Measurements from ENCODE around the gene IKBIP.
"Not testable (repeated sequence)": the region's sequence is repeated elsewhere in the genome, so short reads cannot be mapped to it uniquely, and the experiment has no call there.

IKBIP gene

DNA sequence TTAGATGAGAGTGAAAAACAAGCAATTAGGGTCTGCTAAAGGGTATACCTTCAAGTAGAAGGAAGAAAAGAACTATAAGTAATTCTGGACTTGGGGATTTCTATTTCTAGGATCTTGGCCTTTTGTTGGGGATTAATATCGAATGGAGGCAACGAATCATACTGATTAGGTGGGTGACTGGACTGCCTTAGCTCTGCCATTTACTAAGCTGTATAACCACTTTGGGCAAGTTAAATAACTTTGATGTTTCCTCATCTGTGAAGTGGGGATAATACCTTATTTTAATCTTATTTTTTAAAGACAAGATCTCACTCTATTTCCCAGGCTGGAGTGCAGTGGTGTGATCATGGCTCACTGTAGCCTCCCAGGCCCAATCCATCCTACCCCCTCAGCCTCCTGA lies 6.6 kb downstream of the IKBIP start:
- in situ Hi-C loops (cut with MboI; ENCODE audit: low sequenced_read_pairs): no loop called here

DNA sequence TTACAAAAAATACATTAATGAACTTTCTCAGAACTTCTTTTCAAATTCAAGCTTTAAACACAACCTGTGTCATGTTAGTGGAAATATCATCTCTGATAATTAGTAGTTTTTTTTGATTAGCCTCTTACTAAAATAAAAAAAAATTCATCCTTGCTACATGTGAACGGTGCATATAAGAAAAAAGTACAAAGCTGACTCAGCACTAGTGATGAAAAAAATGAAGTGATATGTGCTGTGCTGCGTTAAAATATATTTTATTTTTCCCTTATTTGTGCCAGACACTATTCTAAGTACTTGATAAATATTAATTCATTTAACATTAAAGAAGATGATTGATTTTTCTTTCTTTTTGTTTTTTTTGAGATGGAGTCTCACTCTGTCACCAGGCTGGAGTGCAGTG lies 7.5 kb downstream of the IKBIP start:
- in situ Hi-C loops (cut with MboI; ENCODE audit: low sequenced_read_pairs): no loop called here

DNA sequence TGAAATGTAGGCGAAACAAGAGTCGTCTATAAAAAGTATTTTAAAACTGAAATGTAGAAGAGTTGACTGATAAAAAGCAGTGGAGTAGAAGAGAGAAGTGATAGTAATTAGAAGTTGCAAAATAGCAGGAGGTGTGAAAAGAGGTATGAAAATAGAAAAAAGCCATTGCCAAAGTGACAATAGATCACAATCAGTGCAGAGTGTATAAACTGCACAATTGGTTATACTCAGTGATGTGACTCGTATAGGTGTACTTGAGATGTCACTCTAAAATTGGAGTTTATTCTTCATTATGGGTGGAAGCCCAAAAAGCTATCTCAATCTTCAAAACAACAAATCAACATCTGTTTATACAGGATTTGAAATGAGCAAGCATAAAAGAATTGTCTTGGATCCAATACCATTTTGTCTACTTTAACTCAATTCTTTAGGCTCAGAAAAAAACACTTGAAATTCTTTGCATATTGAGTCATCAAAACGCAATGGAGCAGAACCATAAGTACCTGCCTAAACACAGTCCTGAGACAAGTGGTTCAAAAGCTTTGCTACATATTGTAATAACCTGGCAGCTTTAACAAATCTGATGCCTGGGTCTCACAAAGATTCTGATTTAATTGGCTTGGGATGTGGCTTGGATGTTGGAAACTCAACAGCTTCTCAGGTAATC lies 8.8 kb downstream of the IKBIP start:
- in situ Hi-C loops (cut with MboI; ENCODE audit: low sequenced_read_pairs): no loop called here

DNA sequence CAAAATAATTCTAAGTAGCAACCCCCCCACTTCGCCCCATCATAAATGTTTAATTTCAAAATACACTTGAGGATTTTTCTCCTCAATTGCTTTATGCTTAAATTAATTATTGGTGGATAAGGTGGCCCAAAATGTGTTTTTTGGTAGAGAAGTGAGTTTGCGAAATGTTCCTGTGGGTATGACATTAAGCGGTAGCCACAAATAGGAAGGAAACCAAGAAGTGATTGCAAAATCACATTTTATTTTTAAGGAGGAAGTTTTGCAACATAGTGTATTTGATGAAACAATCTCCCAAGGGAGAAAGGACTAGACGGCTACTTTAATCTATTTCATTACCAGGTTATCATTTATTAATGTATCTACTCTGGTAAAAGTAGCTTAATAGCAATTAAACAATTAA lies 25.6 kb downstream of the IKBIP start:
- in situ Hi-C loops (cut with MboI; ENCODE audit: low sequenced_read_pairs): no loop called here

DNA sequence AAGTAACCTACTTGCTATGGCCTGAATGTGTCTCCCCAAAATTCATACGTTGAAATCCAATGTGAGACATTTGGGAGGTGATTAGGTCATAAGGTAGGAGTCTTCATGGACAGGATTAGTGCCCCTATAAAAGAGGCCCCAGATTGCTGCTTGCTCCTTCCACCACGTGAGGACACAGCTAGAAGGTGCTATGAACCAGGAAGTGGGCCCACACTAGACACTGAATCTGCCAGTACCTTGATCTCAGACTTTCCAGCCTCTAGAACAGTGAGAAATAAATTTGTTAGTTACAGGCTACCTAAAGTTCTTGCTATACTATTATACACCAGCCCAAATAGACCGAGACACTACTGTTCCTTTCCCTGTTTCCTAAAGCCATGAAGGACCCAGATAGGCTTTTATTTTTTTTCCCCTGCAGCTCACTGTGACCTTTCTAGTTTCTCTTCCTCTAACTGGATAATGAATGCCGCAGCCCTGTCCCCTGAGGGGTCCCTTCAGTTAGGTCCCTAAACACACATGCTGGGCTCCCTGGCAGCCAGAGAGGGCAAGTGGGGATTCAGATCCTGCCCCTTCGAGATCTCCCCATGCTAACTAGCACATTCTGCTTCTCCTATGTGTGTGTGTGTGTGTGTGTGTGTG lies 31.8 kb downstream of the IKBIP start:
- in situ Hi-C loops (cut with MboI; ENCODE audit: low sequenced_read_pairs): no loop called here

DNA sequence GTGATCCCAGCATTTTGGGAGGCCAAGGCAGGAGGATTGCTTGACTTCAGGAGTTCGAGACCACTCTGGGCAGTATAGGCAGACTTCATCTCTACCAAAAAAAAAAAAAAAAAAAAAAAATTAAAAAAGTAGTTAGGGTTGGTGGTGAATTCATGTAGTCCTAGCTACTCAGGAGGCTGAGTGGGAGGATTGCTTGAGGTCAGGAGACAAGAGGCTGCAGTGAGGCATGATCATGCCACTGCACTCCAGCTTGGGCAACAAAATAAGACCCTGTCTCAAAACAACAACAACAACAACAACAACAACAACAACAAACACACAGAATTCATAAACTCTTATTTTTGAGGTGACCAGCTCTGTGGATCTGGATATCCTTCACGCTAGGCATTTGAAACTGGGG lies 34.0 kb downstream of the IKBIP start:
- in situ Hi-C loops (cut with MboI; ENCODE audit: low sequenced_read_pairs): no loop called here

DNA sequence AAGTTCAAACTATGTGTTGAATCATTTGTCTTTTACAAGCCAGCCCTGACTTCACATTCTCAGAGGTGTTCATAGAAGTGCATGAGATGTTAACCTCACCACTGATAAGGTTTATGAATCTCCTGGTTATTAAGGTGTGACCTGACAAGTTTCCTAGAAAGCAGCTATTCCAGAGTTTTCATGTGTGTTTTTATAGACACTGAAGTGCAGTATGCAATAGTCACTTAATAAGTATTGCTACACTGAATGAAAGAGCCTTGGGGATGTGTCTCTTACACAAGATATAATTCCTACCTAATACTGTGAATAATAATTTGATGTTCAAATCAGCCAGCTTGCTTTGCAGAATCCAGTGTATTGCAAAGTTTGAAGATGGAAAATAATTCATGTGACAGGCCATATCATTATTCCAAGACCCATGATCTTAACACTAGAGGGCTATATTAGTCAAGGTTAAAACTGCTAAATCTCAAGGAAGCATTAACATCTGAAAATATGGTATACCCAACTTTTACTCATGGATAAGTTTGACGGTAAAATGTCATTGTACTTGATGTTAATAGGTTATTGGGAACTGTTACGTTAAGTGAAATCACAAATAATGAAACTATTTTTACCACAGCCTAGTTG lies 38.1 kb downstream of the IKBIP start:
- in situ Hi-C loops (cut with MboI; ENCODE audit: low sequenced_read_pairs): no loop called here

DNA sequence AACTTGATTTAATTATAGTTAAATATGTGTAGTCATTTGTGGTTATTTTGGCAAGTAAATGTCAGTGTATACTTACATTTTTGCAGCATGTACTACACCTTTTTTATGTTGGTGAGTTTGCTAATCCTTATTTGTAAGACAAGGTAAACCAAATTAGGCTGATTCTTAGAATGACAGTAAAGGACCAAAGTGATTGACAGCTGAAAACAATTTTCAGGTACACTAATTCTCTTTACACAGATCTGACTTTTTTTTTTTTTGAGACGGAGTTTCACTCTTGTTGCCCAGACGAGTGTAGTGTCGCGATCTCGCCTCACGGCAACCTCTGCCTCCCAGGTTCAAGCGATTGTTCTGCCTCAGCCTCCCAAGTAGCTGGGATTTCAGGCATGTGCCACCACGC lies 42.7 kb downstream of the IKBIP start:
- in situ Hi-C loops (cut with MboI; ENCODE audit: low sequenced_read_pairs): no loop called here

DNA sequence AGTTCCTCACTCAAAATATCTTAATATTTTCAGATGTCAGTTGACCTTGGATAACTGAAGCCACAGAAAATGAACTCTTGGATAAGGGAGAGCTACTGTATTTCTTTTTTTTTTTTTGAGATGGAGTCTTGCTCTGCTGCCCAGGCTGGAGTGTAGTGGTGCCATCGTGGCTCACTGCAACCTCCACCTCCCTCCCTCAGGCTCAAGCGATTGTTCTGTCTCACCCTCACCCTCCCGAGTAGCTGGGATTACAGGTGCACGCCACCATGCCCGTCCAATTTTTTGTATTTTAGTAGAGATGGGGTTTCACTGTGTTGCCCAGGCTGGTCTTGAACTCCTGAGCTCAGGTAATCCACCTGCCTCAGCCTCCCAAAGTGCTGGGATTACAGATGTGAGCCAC lies 47.3 kb downstream of the IKBIP start:
- in situ Hi-C loops (cut with MboI; ENCODE audit: low sequenced_read_pairs): not testable (repeated sequence)

DNA sequence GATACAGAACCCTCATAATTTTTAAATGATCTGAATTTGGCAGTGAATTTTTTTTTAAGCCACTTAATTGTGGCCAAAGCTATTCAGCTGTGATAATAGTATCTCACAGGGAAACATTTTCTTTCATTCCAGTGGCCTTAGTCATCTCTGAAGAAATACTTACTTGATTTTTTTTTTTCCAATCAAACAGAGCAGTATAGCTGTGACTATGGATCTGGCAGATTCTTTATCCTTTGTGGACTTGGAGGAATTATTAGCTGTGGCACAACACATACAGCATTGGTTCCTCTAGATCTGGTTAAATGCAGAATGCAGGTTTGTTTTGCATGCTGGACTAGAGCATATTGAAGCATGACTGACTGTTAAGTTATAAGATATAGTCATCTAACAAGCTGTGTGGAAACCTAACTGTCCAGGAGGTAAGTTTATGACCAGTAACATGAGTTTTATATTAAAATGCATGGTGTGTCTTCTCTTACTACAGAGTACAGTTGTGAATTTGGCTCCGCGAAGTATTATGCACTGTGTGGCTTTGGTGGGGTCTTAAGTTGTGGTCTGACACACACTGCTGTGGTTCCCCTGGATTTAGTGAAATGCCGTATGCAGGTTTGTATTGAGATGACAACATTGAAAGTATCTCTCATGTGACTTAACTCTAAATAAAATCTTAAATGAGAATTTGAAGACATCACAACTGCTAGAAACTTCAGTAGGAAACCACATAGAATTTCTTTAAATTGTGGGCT lies 49.2 kb downstream of the IKBIP start:
- in situ Hi-C loops (cut with MboI; ENCODE audit: low sequenced_read_pairs): no loop called here

DNA sequence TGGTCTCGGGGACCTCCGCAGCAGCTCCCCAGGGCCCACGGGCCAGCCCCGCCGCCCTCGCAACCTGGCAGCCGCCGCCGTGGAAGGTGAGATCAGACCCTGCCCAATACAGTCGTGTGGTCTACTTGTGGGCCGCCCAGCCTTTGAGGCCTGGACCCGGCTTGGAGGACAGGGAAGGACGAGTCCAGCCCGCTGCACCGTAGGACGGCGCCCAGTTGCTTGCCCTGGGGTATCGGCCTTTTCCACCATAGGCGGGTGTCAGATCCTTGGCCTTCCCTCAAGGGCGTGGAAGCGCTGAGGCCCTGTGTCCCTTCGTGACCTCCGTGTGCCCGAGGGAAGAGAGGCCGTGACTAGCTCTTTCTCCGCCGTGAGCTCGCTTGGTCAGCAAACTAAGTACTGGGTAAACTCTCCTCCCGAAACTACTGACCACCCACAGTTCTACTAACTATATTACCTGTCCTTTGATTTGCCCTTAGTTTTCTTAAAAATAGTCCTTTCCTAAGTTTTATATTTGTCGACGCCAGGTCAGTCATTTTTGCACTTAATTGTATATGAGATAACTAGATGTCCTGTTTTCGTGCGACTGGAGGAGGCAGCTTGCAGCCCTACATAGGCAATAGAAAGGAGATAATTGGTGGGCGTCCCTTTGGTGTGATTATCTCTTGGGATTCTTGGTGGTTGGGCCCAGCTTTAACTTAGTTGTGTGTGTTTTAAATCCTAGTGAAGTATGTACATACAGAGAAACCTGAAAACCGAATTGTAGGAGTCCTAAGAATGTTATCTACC lies 50.3 kb downstream of the IKBIP start:
- in situ Hi-C loops (cut with MboI; ENCODE audit: low sequenced_read_pairs): no loop called here

DNA sequence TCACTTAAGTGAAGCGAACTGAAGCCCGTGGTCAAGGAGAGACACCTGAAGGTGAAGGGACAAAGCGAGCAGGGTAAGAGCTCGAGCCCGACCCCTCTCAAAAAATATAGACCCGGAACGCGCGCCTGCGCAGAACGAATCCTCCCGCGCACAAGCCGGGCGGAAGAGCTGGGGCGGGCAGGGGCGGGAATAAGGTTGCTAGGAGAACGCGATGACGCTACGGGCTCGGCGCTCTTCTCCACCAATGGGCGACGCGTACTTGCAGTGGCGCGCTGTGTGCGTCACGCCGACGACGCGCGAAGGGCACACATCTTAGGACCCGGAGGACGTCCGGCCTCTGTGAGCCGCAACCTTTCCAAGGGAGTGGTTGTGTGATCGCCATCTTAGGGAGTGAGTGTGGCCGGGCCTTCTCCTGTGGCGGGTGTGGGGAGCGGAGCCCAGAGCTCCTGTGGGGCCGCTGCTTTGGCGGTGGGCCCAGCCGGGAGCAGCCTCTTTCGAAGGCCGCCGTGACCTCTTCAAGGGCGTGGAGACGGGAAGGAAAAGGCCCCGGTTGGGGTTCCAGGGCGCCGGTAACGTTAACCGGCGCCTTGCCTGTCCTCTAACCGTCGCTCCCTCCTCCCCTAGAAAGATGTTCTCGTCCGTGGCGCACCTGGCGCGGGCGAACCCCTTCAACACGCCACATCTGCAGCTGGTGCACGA lies 51.1 kb downstream of the IKBIP start, which contains the start of gene SLC25A3:
Gene SLC25A3, plus strand, starts transcription at position 336 of the 699 bp plus-strand sequence. Its CDS starts 293 bp downstream, at position 629.
- in situ Hi-C loops (cut with MboI; ENCODE audit: low sequenced_read_pairs): no loop called here

DNA sequence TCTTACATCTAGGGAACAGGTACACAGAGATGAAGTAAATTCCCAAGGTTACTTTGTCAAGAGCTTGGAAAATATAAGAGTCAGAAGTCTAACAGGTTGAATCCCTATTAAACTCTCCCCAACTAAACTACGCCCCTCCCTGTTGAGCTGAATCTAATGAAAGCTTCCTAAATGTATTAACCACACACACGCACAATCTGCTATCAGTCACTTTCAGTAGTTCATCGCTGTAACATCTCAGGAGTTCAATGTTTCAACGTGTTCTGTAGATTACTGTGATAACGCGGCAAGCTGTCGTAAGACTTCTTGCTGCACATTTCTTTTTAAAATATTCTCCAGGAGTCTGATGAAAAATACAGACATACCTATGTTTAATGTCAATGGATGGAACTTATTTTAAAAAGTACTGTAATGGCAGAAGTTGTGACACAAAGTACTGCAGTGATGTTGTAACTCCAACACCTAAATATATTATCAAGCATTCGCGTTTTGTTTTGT lies 51.7 kb downstream of the IKBIP start:
- in situ Hi-C loops (cut with MboI; ENCODE audit: low sequenced_read_pairs): no loop called here

DNA sequence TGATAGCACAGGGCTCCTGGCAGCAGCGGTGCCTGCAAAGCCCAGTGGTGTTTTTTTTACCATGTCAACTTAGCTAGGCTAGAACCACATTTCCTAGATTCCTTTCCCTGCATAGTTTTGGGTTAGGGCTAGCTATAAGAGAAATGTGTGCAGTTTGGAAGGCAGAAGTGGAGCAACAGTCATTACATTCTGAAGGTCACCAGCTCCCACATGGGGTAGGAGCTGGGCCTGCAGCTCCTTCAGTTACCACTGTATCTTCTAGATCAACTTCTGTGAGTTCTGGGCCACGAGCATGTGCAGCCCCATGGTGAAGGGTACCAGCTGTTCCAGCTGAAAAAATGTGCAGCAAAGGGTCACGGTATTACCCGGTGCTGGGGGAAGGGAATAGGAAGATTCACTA lies 53.4 kb downstream of the IKBIP start:
- in situ Hi-C loops (cut with MboI; ENCODE audit: low sequenced_read_pairs): no loop called here

DNA sequence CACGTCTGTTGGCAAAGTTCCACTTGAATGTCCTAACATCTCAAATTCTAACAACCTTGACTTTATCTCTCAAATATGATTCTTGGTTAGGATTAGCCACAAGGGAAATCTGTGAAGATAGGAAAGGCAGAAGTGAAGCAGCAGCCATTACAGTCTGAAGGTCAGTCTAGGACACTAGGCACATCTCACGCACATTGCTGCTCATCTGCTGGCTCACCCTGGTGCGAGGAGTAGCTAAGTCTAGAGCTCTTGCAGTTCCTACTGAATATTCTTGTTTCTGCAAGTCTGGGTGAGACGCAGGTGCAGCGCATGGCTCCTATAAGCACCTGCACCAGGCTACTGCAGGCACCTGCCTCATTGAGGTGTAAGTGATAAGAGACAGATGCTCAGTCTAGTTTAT lies 57.5 kb downstream of the IKBIP start:
- in situ Hi-C loops (cut with MboI; ENCODE audit: low sequenced_read_pairs): no loop called here

DNA sequence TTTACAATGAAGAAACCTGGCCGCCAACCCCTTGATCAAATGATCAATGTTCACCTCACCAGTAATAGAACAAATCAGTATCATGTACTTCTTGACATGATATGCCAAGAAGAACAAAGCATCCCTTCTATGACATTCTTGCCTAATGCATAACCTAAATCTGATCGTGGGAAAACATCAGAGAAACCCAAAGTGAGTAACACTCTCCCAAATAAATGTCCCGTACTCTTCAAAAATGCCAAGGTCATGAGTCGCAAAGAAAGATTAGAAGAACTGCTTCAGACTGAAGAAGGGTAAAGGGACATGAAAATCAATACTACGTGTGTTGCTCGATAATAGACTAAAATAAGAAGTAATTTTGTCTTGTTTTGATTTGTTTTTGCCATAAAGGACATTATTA lies 62.5 kb downstream of the IKBIP start:
- in situ Hi-C loops (cut with MboI; ENCODE audit: low sequenced_read_pairs): no loop called here

DNA sequence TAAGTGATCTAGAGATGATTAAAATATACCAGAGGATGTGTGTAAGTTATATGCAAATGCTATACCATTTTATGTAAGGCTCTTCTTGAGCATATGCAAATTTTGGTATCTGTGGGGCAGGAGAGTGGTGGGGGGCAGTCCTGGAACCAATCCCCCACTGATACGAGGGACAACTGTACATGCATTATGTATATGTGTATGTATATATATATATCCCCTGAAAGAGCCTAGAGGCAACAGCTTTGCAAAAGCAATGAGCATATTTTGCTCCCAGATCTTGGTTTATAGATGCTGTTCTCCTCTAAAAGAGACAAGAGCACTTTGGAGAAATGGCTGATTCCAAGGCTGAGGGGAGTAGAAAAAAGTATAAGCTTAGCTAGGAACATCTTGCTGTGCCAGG lies 63.5 kb downstream of the IKBIP start:
- in situ Hi-C loops (cut with MboI; ENCODE audit: low sequenced_read_pairs): no loop called here

DNA sequence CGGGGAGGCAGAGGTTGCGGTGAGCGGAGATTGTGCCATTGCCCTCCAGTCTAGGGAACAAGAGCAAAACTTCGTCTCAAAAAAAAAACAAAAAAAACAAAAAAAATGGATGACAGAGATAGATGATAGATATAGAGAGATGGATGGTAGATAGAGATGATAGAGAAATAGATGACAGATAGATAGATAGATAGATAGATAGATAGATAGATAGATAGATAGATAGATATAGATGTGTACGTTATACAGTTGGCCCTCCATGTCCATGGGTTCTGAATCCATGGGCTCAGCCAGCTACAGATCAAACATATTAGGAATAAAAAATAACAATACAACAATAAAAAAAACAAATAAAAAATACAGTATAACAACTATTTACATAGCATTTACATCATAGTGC lies 63.9 kb downstream of the IKBIP start:
- in situ Hi-C loops (cut with MboI; ENCODE audit: low sequenced_read_pairs): no loop called here

DNA sequence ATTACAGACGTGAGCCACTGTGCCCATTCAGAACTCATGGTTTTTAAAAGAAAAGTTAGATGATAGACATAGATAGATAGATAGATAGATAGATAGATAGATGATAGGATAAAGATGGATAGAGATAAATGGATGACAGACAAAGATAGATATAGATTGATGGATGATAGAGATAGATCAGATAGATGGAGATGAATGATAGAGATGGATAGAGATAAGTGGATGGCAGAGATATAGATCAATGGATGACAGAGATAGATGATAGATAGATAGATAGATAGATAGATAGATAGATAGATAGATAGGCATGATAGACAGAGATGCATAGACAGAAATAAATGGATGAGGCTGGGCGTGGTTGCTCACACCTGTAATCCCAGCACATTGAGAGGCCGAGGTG lies 64.8 kb downstream of the IKBIP start:
- in situ Hi-C loops (cut with MboI; ENCODE audit: low sequenced_read_pairs): no loop called here

DNA sequence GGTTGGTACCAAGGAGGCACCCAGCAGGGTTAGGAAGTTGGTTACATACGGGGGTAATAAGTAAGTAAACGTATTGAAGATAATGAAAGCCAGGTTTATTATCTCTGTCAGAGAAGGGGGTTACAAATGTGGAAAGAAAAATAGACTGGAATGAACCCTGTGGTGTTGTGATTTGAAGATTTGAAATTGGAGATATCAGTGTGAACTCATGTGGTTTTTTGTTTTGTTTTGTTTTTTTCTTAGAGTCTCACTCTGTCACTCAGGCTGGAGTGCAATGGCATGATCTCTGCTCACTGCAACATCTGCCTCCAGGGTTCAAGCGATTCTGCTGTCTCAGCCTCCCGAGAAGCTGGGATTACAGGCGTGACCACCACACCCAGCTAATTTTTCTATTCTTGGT lies 65.2 kb downstream of the IKBIP start:
- in situ Hi-C loops (cut with MboI; ENCODE audit: low sequenced_read_pairs): no loop called here

Measured in HL-60/S4 treated with phorbol 12-myristate 13-acetate at 8.2 ng/mL for 4 days and 3 days (cell line).